Stimulated activated naive CD4-positive, alpha-beta T cell treated with Interleukin-2 at 50 U/mL for 16 hours (primary cell): ENCODE measurements around the gene SORCS3.

Experiments used
- DNase-seq: peaks from one replicate; lab custom pipeline; 2025; lab: John Stamatoyannopoulos, UW

Gene SORCS3

GRCh38 chr10:104646146-104646545, 5.1 kb downstream of the SORCS3 start:
- no peak for DNase-seq

- DNase-seq = no peak
Measured at GRCh38 chr10:104648421-104648820, 7.3 kb downstream of the SORCS3 start.

- DNase-seq = no peak
Measured at GRCh38 chr10:104650072-104650471, 9.0 kb downstream of the SORCS3 start.

- no peak for DNase-seq
Measured at GRCh38 chr10:104650635-104651331, 9.7 kb downstream of the SORCS3 start.

DNA sequence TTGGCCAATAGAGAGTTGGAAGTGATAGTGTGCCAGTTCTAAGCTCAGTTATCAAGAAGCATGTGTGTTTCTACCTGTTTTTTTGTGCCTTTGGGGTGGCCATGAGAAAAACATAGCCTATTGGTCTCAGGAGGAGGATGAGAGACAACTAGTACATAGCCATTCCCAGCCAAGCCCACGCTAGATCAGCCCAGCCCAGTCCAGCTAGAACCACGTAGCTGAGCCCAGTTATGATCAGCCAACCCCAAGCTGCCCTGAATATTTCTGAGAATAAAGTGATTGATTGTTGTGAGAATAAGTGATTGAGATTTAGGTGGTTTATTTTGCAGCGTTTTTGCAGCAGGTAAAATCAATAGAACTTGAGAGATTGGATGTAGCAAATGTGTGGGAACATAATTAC, 15.9 kb downstream of the SORCS3 start:
- no peak for DNase-seq

- no peak for DNase-seq
Measured at GRCh38 chr10:104657457-104657856, 16.4 kb downstream of the SORCS3 start.

- no peak for DNase-seq
Measured at GRCh38 chr10:104658067-104658466, 17.0 kb downstream of the SORCS3 start.

GRCh38 chr10:104659809-104660208, 18.7 kb downstream of the SORCS3 start:
- DNase-seq = no peak

- no peak for DNase-seq
Measured at GRCh38 chr10:104663076-104663475, 22.0 kb downstream of the SORCS3 start.

- no peak for DNase-seq
Measured at GRCh38 chr10:104663563-104663962, 22.5 kb downstream of the SORCS3 start.

DNA sequence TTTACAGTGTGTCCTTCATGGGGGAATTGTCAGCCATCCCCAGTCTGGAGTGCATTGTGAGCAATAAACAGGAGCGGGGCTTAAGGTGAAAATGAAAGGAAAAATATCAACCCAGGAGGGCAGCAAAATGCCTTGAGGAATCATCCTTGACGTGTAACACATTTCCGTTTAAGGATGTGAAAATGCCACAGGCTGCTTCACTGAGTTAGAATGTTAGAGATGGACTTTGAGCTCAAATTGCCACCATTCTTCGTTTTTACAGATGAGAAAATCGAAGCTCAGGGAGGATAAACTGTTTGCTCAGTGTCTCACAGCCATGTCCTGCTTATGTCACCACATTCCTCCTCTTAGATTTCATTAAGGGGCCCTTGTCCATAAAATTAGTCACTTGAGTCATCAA, 23.1 kb downstream of the SORCS3 start:
- DNase-seq = no peak

- no peak for DNase-seq
Measured at GRCh38 chr10:104665174-104665573, 24.1 kb downstream of the SORCS3 start.

GRCh38 chr10:104666106-104666505, 25.0 kb downstream of the SORCS3 start:
- no peak for DNase-seq

GRCh38 chr10:104676874-104677273, 35.8 kb downstream of the SORCS3 start:
- no peak for DNase-seq

DNA sequence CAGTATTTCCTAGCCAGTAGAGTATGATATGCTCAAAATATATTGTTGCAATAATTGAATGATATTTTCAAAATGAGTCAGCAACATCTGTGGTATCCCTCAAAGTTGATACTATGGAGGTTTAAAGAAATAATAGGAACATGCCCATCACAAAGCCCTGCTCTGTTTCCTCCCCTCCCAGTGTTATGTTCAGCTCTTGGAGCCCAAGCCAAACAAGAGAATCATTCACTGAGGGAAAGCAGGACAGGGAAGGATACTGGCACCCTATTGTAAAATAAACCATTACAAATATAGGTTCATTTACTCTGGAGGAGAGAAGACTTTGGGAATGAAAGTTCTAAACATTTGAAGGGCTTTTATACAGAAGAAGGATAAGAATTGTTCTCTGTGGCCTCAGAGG, 37.6 kb downstream of the SORCS3 start:
- DNase-seq = no peak

GRCh38 chr10:104680467-104681401, 39.6 kb downstream of the SORCS3 start:
- DNase-seq = no peak

DNA sequence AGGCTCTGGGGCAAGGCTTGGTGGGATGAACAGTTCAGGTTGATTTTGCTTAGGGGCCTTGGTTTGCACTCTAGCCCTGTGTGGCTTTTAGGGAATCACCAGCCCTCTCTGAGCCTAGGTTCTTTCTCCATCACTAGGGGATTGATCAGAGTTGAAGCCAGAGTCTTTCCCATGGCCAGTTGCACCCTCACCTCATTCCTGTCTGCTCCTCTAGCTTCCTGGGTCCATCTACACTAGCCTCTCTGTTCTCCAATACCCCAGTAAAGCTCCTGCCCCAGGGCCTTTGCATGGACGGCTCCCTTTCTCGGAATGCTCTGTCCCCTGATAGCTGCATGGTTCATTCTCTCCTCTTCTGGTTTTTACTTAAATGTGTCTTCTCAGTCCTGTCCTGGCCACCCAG, 40.4 kb downstream of the SORCS3 start:
- DNase-seq = no peak

DNA sequence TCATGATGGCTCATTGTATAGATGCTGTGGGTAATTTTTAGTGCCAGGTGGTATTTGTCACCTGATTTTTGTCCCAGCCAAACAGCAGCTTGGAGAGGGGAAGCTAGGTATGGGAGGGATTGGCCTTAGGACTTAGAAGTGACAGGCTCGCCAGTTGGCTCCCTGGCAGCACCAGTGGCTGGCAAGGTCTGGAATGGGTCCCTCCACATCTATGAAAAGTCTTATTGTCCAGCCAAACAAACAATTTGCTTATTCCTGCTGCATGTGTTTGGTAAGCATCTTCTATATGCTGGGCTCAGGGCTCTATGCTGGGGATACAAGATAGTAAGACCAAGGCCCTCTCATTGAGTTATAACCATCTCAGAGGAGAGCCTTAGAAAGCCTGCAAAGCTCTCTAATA, 42.5 kb downstream of the SORCS3 start:
- no peak for DNase-seq

GRCh38 chr10:104686829-104687228, 45.7 kb downstream of the SORCS3 start:
- DNase-seq = no peak

- no peak for DNase-seq
Measured at GRCh38 chr10:104688251-104689042, 47.4 kb downstream of the SORCS3 start.

GRCh38 chr10:104689105-104689504, 48.0 kb downstream of the SORCS3 start:
- no peak for DNase-seq

DNA sequence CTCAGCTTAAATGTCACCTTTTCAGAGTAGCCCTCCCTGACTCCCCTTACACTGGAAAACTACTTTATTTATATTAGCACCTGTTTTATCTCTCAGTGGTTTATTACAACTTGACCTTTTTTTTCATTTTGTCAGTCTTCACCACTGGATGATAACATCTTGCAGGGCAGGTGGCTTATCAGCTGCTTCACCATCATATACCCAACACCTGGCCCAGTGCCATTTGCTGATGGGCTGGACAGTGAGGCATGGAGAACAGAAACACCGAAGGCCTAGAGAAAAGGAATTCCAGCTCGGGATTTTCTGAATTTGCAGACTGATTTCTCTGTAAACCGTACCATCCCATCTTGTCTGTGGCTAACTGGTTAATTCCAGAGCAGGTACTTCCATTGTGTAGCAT, 48.5 kb downstream of the SORCS3 start:
- no peak for DNase-seq

DNA sequence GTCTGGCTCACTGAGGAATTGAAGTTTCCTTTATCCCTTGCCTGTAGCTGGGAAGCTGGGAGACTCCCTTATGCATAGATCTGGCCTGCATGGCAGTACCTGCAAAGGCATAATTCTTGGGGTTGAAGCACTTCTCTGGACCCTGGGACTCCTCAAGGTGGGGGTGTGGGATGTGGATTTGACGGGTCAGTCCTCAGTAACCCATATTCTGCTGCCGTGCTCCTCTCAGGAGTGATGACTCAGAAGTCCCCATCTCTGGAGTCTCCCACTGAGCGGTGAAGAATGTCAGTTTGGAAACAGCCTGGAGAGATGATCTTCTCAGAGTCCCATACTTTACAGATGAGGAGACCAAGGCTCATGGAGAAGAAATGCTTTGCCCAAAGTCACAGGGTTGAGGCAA, 49.0 kb downstream of the SORCS3 start:
- DNase-seq = no peak
